ENCODE data around the gene PPM1J.

DNA sequence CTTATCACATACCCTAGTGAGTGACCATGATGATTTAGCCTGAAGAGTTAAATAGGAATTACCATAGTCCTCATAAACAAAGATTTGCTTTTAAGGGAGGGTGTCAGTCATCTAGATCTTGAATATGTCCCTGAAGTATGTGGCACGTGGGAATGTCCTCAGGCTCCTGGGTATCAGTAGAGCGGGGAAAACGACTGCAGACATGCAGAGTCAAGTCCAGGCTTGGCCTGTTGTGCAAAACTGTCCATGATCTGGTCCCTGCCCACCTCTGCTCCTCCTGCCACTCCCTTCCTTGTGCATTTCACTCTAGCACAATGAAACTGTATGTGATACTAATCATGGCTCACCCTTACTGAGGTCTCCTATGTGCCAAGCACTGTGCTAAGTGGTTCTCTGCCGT lies 27.8 kb downstream of the PPM1J start:
- TF ChIP-seq POLR2AphosphoS5 (IDR thresholded peaks at IDR 0.05): no peak
- TF ChIP-seq CTCF (IDR thresholded peaks at IDR 0.05 in 8 of 11, conservative IDR thresholded peaks at IDR 0.05 in 3 of 11): no peak
- no peak for TF ChIP-seq POLR2A (IDR thresholded peaks at IDR 0.05)

Measured in spleen (tissue), 7 donors.